HG02852 (cell line): ENCODE results near the gene MYH6.

ENCODE experiments used
- ATAC-seq: cut with Tn5 transposase; IDR thresholded peaks from one replicate; pipeline ENCODE4 v1.9.1; 2021; ENCODE audit warnings: mild to moderate bottlenecking, moderate library complexity; ENCODE audit not compliant: unreplicated experiment

Gene MYH6

DNA sequence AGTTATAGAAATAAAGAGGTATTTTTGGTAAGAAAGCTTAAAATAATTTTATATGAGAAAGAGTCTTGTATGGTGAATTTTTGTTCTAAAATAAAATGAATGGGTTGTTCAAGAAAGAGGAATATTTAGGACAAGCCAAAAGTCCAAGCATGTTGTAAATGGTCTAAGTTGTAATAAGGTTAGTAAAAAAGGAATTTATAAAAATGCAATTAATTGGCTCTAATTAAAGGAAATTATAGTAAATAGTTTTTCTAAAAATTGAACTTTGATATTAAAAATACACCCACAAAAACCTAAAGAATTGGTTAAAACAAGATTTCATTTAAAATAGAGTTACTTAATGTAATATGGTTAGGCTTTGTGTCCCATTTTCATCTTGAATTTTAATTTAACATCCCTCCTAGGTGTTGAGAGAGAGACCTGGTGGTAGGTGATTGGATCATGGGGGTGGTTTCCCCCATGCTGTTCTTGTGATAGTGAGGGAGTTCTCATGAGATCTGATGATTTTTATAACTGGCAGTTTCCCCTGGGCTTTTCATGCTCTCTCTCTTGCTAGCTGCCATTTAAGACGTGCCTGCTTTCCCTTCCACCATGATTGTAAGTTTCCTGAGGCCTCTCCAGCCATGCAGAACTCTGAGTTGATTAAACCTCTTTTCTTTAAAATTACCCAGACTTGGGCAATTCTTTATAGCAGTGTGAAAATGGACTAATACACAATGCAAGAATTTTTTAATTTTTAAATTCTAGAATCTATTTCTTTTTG is 68.4 kb downstream of the MYH6 start:
- no peak for ATAC-seq

DNA sequence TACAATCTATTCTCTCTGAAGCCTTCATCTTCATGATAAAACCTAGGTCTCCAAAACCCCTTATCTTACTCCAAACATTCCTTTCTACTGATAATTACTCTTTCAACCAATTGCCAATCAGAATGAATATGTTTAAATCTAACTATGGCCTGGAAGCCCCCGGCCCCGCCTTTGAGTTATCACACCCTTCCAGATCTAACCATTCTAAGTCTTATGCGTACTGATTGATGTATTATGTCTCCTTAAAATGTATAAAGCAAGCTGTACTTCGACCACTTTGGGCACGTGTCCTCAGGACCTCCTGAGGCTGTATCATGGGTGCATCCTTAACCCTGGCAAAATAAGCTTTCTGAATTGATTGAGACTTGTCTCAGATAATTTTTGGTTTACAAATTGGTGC is 72.5 kb downstream of the MYH6 start:
- no peak for ATAC-seq
